ENCODE measurements around the gene CCDC7. TPM values are rescaled to one million over a fixed set of nuclear protein-coding genes. Genes with fewer than 3 reads are reported as not detected.
"Not testable (repeated sequence)": the region's sequence is repeated elsewhere in the genome, so short reads cannot be mapped to it uniquely, and the experiment has no call there.

CCDC7 gene
- total RNA-seq, 1 experiment from 2014 or later, result 7.4 TPM

- Mint-ChIP-seq H3K27ac (ENCODE audit: unreplicated experiment) (peak overlapping the region; percentile 66), H3K4me3 (ENCODE audit: low read depth, unreplicated experiment) (no peak overlapping the region), H3K4me1 (ENCODE audit: low read depth, unreplicated experiment) (peaks cover 8% of the 10 kb centered on the region), H3K27me3 (ENCODE audit: unreplicated experiment) (no peaks in the 10 kb centered on the region), H3K9me3 (ENCODE audit: low read depth, unreplicated experiment) (no peaks in the 10 kb centered on the region), H3K36me3 (ENCODE audit: insufficient read depth, unreplicated experiment) (peaks cover 88% of the 10 kb centered on the region)
- no peak for DNase-seq
- TF ChIP-seq, protein P1, sequence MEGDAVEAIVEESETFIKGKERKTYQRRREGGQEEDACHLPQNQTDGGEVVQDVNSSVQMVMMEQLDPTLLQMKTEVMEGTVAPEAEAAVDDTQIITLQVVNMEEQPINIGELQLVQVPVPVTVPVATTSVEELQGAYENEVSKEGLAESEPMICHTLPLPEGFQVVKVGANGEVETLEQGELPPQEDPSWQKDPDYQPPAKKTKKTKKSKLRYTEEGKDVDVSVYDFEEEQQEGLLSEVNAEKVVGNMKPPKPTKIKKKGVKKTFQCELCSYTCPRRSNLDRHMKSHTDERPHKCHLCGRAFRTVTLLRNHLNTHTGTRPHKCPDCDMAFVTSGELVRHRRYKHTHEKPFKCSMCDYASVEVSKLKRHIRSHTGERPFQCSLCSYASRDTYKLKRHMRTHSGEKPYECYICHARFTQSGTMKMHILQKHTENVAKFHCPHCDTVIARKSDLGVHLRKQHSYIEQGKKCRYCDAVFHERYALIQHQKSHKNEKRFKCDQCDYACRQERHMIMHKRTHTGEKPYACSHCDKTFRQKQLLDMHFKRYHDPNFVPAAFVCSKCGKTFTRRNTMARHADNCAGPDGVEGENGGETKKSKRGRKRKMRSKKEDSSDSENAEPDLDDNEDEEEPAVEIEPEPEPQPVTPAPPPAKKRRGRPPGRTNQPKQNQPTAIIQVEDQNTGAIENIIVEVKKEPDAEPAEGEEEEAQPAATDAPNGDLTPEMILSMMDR (IDR thresholded peaks at IDR 0.05; ENCODE audit: unreplicated experiment), result no peak
- CTCF ChIA-PET, result no interaction called here
- intact Hi-C loops (cut with micrococcal nuclease; ENCODE audit: unreplicated experiment), result no loop called here
- BruUV-seq (replicated peaks), result no TSS peak
Observed at GRCh38 chr10:32893916-32894664, 448.1 kb downstream of the CCDC7 start.

GRCh38 chr10:32895200-32895968 lies 449.4 kb downstream of the CCDC7 start:
- intact Hi-C loops (cut with micrococcal nuclease; ENCODE audit: unreplicated experiment), result loop anchor here (5.0 kb wide), 1 partner anchor 112 kb away; no protein-coding TSS in a partner anchor
- H3K9me3 Mint-ChIP-seq (ENCODE audit: low read depth, unreplicated experiment); BruUV-seq (replicated peaks); DNase-seq; CTCF ChIA-PET; H3K4me3 Mint-ChIP-seq (ENCODE audit: low read depth, unreplicated experiment); H3K4me1 Mint-ChIP-seq (ENCODE audit: low read depth, unreplicated experiment); H3K27me3 Mint-ChIP-seq (ENCODE audit: unreplicated experiment): not testable (repeated sequence)
- Mint-ChIP-seq H3K36me3 (ENCODE audit: insufficient read depth, unreplicated experiment) (peaks cover 89% of the 10 kb centered on the region), H3K27ac (ENCODE audit: unreplicated experiment) (peak overlapping the region; percentile 64)

DNA sequence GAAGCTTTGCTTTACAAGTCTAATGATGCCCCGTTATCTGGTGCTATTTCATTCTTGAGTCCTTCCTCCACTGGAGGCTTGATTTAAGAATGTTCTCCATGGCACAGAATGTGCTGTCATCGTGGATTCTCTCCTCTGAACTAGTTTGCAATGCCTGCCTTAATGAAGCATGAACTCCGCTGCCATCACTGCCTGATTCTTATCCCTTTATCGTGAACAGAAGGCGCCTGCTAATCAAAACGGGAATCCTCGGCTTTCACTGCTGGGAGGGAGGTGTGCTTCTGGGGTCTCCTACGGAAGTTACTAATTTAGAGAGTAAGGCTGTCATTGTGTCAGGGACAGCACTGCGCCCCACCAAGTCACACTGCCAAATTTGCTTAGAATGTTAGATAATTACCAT lies 455.9 kb downstream of the CCDC7 start:
- TF ChIP-seq, protein P1 (IDR thresholded peaks at IDR 0.05; ENCODE audit: unreplicated experiment), result no peak
- DNase-seq, result no peak
- Mint-ChIP-seq H3K27me3 (ENCODE audit: unreplicated experiment) (no peaks in the 10 kb centered on the region), H3K4me1 (ENCODE audit: low read depth, unreplicated experiment) (peaks cover 8% of the 10 kb centered on the region), H3K36me3 (ENCODE audit: insufficient read depth, unreplicated experiment) (peaks cover 79% of the 10 kb centered on the region), H3K4me3 (ENCODE audit: low read depth, unreplicated experiment) (no peak overlapping the region), H3K27ac (ENCODE audit: unreplicated experiment) (no peak overlapping the region), H3K9me3 (ENCODE audit: low read depth, unreplicated experiment) (no peaks in the 10 kb centered on the region)
- no TSS peak for BruUV-seq (replicated peaks)
- CTCF ChIA-PET, result no interaction called here
- intact Hi-C loops (cut with micrococcal nuclease; ENCODE audit: unreplicated experiment), result no loop called here

DNA sequence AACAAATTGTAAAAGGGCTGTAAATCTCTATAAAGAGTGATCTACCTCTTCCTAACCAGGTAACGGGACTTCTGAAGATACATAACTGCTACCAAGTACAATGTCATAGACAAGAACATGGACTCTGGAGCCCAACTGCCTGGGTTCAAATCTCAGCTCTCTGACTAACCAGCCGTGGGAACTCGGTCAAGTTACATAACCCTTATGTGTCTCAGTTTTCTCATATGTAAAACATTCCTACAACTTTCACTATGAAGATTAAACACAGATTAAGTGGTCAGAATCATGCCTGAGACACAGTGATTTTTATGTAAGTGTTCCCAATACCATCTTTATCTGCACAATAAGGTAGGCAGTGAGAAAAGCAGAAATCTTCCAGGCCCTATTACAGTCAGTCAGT lies 459.5 kb downstream of the CCDC7 start:
- Mint-ChIP-seq H3K27ac (ENCODE audit: unreplicated experiment) (no peak overlapping the region), H3K36me3 (ENCODE audit: insufficient read depth, unreplicated experiment) (peaks cover 82% of the 10 kb centered on the region), H3K27me3 (ENCODE audit: unreplicated experiment) (no peaks in the 10 kb centered on the region), H3K4me1 (ENCODE audit: low read depth, unreplicated experiment) (peaks cover 8% of the 10 kb centered on the region), H3K4me3 (ENCODE audit: low read depth, unreplicated experiment) (no peak overlapping the region), H3K9me3 (ENCODE audit: low read depth, unreplicated experiment) (no peaks in the 10 kb centered on the region)
- no TSS peak for BruUV-seq (replicated peaks)
- CTCF ChIA-PET, result no interaction called here
- DNase-seq, result no peak
- TF ChIP-seq, protein P1 (IDR thresholded peaks at IDR 0.05; ENCODE audit: unreplicated experiment), result no peak
- intact Hi-C loops (cut with micrococcal nuclease; ENCODE audit: unreplicated experiment), result loop anchor here (5.0 kb wide), 1 partner anchor 37 kb away; no protein-coding TSS in a partner anchor

All from Calu3 (cell line).